Upper lobe of right lung (tissue), 1 donor: Measurements from ENCODE around the gene SMARCB1. TPM values are rescaled to one million over a fixed set of nuclear protein-coding genes. Genes with fewer than 3 reads are reported as not detected.

Experiments used
- ATAC-seq: fragments of 200-7000 bp; cut with Tn5 transposase; one replicate; pipeline ENCODE4 v1.9.1; 2020; ENCODE audit warnings: mild to moderate bottlenecking, moderate library complexity
- DNase-seq: peaks from one replicate; pipeline ENCODE4 v3.0.0-alpha.2; 2020
- H3K27ac ChIP-seq: fragments of 200-600 bp; one replicate; pipeline ENCODE4 v1.8.0; 2022
- H3K27me3 ChIP-seq: fragments of 200-600 bp; one replicate; pipeline ENCODE4 v1.8.0; 2022; ENCODE audit warnings: mild to moderate bottlenecking
- H3K36me3 ChIP-seq: fragments of 200-600 bp; one replicate; pipeline ENCODE4 v1.8.0; 2022
- H3K4me1 ChIP-seq: fragments of 200-600 bp; one replicate; pipeline ENCODE4 v1.8.0; 2022
- H3K4me3 ChIP-seq: fragments of 200-600 bp; one replicate; pipeline ENCODE4 v1.8.0; 2022; ENCODE audit warnings: mild to moderate bottlenecking
- H3K9me3 ChIP-seq: fragments of 200-600 bp; one replicate; pipeline ENCODE4 v1.8.0; 2022
- CTCF ChIP-seq: fragments of 200-600 bp; IDR thresholded peaks from one replicate; pipeline ENCODE4 v1.8.0; 2022; ENCODE audit warnings: antibody characterized with exemption
- intact Hi-C: fragments of 100-400 bp; cut with DNase I; formaldehyde crosslinking; loops from one replicate; pipeline ENCODE4 v1.11.0; 2022
- total RNA-seq: library from RNA; stranded (reverse); fragmentation: NEBNext Ultra II Directional; extraction: Animal tissue kit (Norgen Biotek cat#: 25700); gene quantifications from one replicate; pipeline ENCODE4 v1.2.1, GENCODE V29; 2021
- donor health status: DM: no; HTN: yes; CAD: no; lungs with severe emphysema.

Gene SMARCB1
- total RNA-seq, 1 donor from 2014 or later, result 59.6 TPM

DNA sequence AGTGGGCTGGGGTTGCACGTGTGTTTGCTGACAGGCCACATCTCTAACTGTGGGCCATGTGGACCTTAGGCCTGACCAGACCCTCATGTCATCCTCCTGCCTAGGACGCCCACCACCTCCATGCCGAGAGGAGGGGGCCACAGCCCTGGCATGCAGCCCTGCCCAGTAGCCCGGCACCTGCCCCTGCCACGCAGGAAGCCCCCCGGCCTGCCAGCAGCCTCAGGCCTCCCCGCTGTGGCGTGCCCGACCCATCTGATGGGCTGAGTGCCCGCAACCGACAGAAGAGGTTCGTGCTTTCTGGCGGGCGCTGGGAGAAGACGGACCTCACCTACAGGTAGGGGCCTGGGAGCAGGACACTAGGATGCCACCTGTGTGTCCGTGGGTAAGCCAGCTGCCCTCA is 7.7 kb upstream of the SMARCB1 start:
- Histone ChIP-seq H3K4me3 (no peak overlapping the region), H3K27me3 (no peaks in the 10 kb centered on the region), H3K36me3 (no peaks in the 10 kb centered on the region), H3K9me3 (no peaks in the 10 kb centered on the region), H3K4me1 (no peaks in the 10 kb centered on the region), H3K27ac (no peak overlapping the region)
- TF ChIP-seq CTCF, result no peak
- ATAC-seq (no peak), DNase-seq (no peak)
- intact Hi-C loops, result loop anchor here (10.0 kb wide), 1 partner anchor 66 kb away; no protein-coding TSS in a partner anchor

GRCh38 chr22:23779731-23780130 is 7.0 kb upstream of the SMARCB1 start:
- Histone ChIP-seq H3K4me3 (no peak overlapping the region), H3K9me3 (no peaks in the 10 kb centered on the region), H3K4me1 (no peaks in the 10 kb centered on the region), H3K36me3 (no peaks in the 10 kb centered on the region), H3K27ac (no peak overlapping the region), H3K27me3 (no peaks in the 10 kb centered on the region)
- TF ChIP-seq CTCF, result no peak
- no peak for ATAC-seq
- no peak for DNase-seq
- intact Hi-C loops, result loop anchor here (10.0 kb wide), 1 partner anchor 65 kb away; no protein-coding TSS in a partner anchor

- no peak for TF ChIP-seq CTCF
Measured at GRCh38 chr22:23780146-23780748, 6.5 kb upstream of the SMARCB1 start.

GRCh38 chr22:23781065-23781464 is 5.7 kb upstream of the SMARCB1 start:
- H3K9me3 ChIP-seq, result no peaks in the 10 kb centered on the region
- H3K36me3 ChIP-seq, result no peaks in the 10 kb centered on the region
- no peak for DNase-seq
- intact Hi-C loops, result no loop called here
- H3K4me1 ChIP-seq, result peaks cover 1% of the 10 kb centered on the region
- no peak for ATAC-seq
- TF ChIP-seq CTCF, result no peak
- no peaks in the 10 kb centered on the region for H3K27me3 ChIP-seq
- no peak overlapping the region for H3K27ac ChIP-seq
- H3K4me3 ChIP-seq, result no peak overlapping the region

More at GRCh38 chr22:23780146-23780748, 6.5 kb upstream of the SMARCB1 start:
- Histone ChIP-seq H3K27ac (no peak overlapping the region), H3K4me1 (no peaks in the 10 kb centered on the region), H3K27me3 (no peaks in the 10 kb centered on the region), H3K9me3 (no peaks in the 10 kb centered on the region), H3K4me3 (no peak overlapping the region), H3K36me3 (no peaks in the 10 kb centered on the region)
- no peak for ATAC-seq
- no peak for DNase-seq
- intact Hi-C loops, result no loop called here

- peaks cover 7% of the 10 kb centered on the region for H3K4me1 ChIP-seq
- no peaks in the 10 kb centered on the region for H3K9me3 ChIP-seq
- H3K27ac ChIP-seq, result no peak overlapping the region
- H3K27me3 ChIP-seq, result no peaks in the 10 kb centered on the region
- TF ChIP-seq CTCF, result no peak
- intact Hi-C loops, result no loop called here
- no peak for ATAC-seq
- no peak overlapping the region for H3K4me3 ChIP-seq
- no peaks in the 10 kb centered on the region for H3K36me3 ChIP-seq
- DNase-seq, result no peak
Measured at GRCh38 chr22:23781511-23782183, 5.1 kb upstream of the SMARCB1 start.
